Skeletal muscle tissue (tissue), 4 donors: ENCODE results near the gene SPACA5B. TPM values are rescaled to one million over a fixed set of nuclear protein-coding genes. Genes with fewer than 3 reads are reported as not detected.
"Not testable (repeated sequence)": the region's sequence is repeated elsewhere in the genome, so short reads cannot be mapped to it uniquely, and the experiment has no call there.

Experiments used
- H3K27ac ChIP-seq: one replicate; pipeline ENCODE4 v1.7.0; 2013; ENCODE audit warnings: mild to moderate bottlenecking, low read depth, low read length, inconsistent platforms
- H3K27me3 ChIP-seq, 3 donors: one replicate each; pipeline ENCODE4 v1.7.0; 2013; ENCODE audit warnings: low read length in 3 of 3; ENCODE audit not compliant: control insufficient read depth in 3 of 3, insufficient read depth in 3 of 3
- H3K36me3 ChIP-seq, 3 donors: one replicate each; pipeline ENCODE4 v1.7.0; 2013; ENCODE audit warnings: low read length in 3 of 3; ENCODE audit not compliant: control insufficient read depth in 3 of 3, insufficient read depth in 3 of 3
- H3K4me1 ChIP-seq, 3 donors: one replicate each; pipeline ENCODE4 v1.7.0; 2013; ENCODE audit warnings: low read length in 3 of 3, mild to moderate bottlenecking in 3 of 3; ENCODE audit not compliant: control insufficient read depth in 3 of 3, insufficient read depth in 3 of 3
- H3K4me3 ChIP-seq, 3 donors: one replicate each; pipeline ENCODE4 v1.7.0; 2013; ENCODE audit warnings: low read length in 3 of 3
- H3K9ac ChIP-seq, 3 donors: one replicate each; pipeline ENCODE4 v1.7.0; 2013; ENCODE audit warnings: low read length in 3 of 3, mild to moderate bottlenecking in 3 of 3, moderate library complexity in 2 of 3, low read depth in 1 of 3
- H3K9me3 ChIP-seq, 3 donors: one replicate each; pipeline ENCODE4 v1.7.0; 2013; ENCODE audit warnings: low read length in 3 of 3; ENCODE audit not compliant: control insufficient read depth in 3 of 3
- total RNA-seq: library from RNA; depleted of rRNA; stranded (reverse); fragments of >200 nt; gene quantifications from one replicate; pipeline ENCODE4 v1.2.3, GENCODE V29; 2014
- donor health status: Osteomylitis.

The SPACA5B gene
- total RNA-seq, 1 donor from 2014 or later: not detected

DNA sequence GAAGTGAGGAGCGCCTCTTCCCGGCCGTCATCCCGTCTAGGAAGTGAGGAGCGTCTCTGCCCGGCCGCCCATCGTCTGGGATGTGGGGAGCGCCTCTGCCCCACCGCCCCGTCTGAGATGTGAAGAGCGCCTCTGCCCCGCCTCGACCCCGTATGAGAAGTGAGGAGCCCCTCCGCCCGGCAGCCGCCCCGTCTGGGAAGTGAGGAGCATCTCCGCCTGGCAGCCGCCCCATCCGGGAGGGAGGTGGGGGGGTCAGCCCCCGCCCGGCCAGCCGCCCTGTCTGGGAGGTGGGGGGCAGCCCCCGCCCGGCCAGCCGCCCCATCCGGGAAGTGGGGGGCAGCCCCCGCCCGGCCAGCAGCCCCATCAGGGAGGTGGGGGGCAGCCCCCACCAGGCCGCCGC lies 8.7 kb downstream of the SPACA5B start:
- not testable (repeated sequence) for H3K9me3 ChIP-seq, H3K27ac ChIP-seq, H3K36me3 ChIP-seq, H3K9ac ChIP-seq, H3K4me1 ChIP-seq, H3K27me3 ChIP-seq, H3K4me3 ChIP-seq

DNA sequence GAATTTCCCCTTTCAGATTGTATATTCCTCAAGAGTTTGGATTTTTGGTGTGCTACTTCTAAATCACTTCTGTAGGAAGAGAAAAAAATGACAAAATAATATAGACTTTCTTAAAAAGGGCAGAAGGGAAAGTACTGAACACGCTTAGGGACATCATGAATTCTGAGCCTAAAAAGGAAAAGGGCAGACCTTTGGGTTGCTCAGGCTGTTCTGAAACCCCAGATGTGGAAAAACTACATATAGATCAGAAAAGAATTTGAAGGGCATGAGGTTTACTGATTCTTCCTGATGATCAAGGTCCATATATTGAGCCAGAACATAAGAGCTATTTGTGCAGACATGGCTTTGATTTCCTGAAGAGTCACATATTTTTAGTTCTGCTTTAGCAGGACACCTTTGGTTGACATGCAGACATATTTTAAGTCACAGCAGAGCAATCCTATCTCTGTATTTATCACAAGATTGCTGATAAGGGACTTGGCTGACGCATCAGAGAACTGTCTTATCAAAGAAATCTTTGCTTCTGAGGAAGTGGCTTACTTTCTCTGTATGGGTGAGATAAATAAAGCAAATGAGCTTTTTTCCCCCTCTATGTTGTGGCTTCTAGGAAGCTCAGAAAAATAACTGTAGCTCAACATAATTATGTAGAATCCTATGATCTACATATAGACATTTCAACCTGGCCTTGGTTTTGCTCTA lies 11.5 kb downstream of the SPACA5B start:
- not testable (repeated sequence) for H3K27ac ChIP-seq, H3K36me3 ChIP-seq, H3K4me3 ChIP-seq, H3K4me1 ChIP-seq, H3K9ac ChIP-seq, H3K9me3 ChIP-seq, H3K27me3 ChIP-seq

DNA sequence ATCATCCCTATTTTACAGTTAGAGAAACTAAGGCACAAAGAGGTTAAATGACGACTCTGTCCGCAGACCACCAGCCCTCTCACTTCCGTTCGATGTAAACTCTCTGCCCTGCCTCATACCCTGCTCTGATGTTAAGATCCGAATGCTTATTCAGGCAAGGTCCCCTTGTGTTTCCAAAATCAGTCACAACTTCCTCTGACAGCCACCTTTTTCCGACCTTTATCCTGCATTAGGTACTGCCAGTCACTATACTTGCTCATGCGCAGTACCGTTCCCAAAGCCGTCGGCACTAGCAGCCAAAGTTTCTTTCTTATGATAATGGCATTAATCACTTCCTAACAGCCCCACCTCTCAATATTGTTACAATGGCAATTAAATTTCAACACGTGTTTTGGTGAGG lies 12.3 kb downstream of the SPACA5B start:
- H3K9ac ChIP-seq, H3K4me3 ChIP-seq, H3K4me1 ChIP-seq, H3K27ac ChIP-seq, H3K27me3 ChIP-seq, H3K9me3 ChIP-seq, H3K36me3 ChIP-seq: not testable (repeated sequence)

DNA sequence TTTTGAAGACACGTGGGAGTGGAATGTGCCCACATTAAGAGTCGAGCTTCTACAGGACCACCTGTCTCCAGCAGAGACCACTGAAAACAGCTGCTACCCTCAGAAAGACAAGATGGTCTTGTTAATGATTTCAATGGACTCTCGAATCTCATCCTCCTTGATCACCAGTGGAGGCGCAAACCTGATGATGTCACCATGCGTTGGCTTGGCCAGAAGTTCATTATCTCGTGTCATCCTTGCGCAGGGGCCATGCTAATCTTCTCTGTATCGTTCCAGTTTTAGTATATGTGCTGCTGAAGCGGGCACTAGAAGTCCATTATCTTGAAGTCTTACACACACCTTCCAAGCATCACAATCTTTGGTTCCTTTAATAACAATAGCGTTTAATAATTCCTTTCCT lies 23.3 kb downstream of the SPACA5B start:
- H3K36me3 ChIP-seq: no peaks in the 10 kb centered on the region
- no peaks in the 10 kb centered on the region for H3K9me3 ChIP-seq

DNA sequence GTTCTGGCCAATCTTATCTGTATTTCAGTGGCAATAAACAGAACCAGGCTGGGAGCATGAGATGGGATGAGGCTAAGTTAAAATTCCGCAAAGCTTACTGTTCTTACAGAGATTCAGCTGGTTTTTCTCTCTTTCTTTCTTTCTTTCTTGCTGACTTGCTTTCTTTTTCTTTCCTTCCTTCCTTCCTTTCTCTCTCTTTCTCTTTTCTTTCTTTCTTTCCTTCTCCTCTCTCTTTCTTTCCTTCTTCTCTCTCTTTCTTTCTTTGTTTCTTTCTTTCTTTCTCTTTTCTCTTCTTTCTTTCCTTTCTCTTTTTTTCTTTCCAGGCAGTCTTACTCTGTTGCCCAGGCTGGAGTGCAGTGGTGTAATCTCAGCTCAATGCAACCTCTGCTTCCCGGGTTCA lies 24.4 kb downstream of the SPACA5B start:
- Histone ChIP-seq H3K4me3 (no peak overlapping the region), H3K9ac (no peak overlapping the region), H3K36me3 (no peaks in the 10 kb centered on the region), H3K27me3 (no peaks in the 10 kb centered on the region), H3K27ac (no peak overlapping the region), H3K4me1 (no peaks in the 10 kb centered on the region), H3K9me3 (no peaks in the 10 kb centered on the region)

More for the DNA sequence above, 23.3 kb downstream of the SPACA5B start:
- no peaks in the 10 kb centered on the region for H3K27me3 ChIP-seq
- no peak overlapping the region for H3K4me3 ChIP-seq
- H3K9ac ChIP-seq: no peak overlapping the region
- H3K4me1 ChIP-seq: no peaks in the 10 kb centered on the region
- H3K27ac ChIP-seq: no peak overlapping the region

DNA sequence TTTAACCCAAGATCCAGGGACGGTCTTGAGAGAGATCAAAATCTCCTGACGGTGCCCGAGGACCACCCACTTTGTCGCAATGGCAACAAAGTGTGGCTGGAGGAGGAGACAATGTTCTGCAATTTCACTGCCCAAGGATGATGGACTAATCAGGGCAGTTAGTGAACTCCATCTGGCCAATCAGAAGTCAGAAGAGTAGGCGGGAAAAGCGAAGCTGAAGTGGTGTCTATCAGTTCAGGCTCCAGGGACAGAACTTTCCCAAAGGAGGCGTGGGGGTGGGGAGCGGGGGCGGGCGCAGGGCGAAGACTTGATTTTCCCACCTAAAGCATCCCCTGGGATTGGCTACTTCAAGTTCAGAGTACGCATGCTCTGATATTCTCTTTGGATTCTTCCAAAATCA lies 25.6 kb downstream of the SPACA5B start:
- no peak overlapping the region for H3K9ac ChIP-seq
- H3K4me1 ChIP-seq: no peaks in the 10 kb centered on the region
- no peaks in the 10 kb centered on the region for H3K27me3 ChIP-seq
- no peak overlapping the region for H3K4me3 ChIP-seq
- H3K36me3 ChIP-seq: no peaks in the 10 kb centered on the region
- H3K27ac ChIP-seq: no peak overlapping the region
- no peaks in the 10 kb centered on the region for H3K9me3 ChIP-seq

DNA sequence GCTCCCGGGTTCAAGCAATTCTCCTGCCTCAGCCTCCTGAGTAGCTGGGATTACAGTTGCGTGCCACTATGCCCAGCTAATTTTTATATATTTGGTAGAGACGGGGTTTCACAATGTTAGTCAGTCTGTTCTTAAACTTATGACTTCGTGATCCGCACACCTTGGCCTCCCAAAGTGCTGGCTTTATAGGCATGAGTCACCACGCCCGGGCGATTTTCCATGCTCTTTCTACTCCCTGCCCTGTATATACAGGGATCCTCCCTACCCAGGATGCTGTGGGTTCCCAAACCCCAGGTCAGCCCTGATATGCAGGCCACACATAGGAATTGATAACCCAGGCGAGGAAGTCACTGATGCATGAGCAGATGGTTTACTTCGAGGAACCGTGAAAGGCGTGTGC lies 34.8 kb downstream of the SPACA5B start:
- H3K4me1 ChIP-seq: no peaks in the 10 kb centered on the region
- H3K9ac ChIP-seq: no peak overlapping the region
- peaks cover 0 to 7% (median 0%) of the 10 kb centered on the region in 3 donors for H3K27me3 ChIP-seq
- H3K36me3 ChIP-seq: no peaks in the 10 kb centered on the region
- H3K9me3 ChIP-seq: no peaks in the 10 kb centered on the region
- H3K27ac ChIP-seq: no peak overlapping the region
- no peak overlapping the region for H3K4me3 ChIP-seq

DNA sequence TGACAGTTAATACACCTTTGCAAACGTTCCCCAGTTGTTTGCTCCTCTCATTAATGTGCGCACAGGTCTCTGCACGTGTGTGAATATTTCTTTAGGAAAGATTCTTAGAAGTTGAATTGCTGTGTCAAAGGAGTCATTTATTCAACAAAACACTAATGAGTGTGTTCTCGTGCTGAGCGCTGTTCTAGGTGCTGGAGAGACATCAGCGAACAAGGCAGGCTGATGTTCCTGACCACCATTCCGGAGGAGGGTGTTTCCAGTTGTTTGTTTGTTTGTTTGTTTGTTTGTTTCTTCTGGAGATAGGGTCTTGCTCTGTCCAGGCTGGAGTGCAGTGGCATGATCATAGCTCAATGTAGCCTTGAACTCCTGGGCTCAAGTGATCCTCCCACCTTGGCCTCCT lies 35.9 kb downstream of the SPACA5B start:
- not testable (repeated sequence) for H3K4me1 ChIP-seq, H3K36me3 ChIP-seq, H3K4me3 ChIP-seq, H3K27ac ChIP-seq, H3K9me3 ChIP-seq, H3K9ac ChIP-seq, H3K27me3 ChIP-seq

DNA sequence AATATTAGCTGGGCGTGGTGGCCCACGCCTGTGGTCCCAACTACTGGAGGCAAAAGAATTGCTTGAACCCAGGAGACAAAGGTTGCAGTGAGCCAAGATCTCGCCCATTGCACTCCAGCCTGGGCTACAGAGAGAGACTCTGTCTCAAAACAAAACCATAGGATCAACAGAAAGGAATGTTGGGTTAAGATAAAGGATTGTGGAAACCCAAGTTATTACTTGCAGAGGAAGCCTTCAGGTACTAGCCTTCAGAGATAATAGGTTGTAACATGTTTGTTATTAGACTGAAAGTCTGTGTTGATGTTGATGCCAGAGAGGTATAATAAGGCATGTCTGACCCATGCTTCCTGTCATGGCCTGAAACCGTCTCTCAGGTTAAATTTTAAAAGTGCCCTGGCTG lies 49.3 kb downstream of the SPACA5B start:
- no peak overlapping the region for H3K4me3 ChIP-seq
- no peaks in the 10 kb centered on the region for H3K36me3 ChIP-seq
- no peaks in the 10 kb centered on the region for H3K4me1 ChIP-seq
- no peak overlapping the region for H3K9ac ChIP-seq
- H3K27ac ChIP-seq: no peak overlapping the region
- H3K27me3 ChIP-seq: peaks cover 0 to 3% (median 0%) of the 10 kb centered on the region in 3 donors
- H3K9me3 ChIP-seq: no peaks in the 10 kb centered on the region

DNA sequence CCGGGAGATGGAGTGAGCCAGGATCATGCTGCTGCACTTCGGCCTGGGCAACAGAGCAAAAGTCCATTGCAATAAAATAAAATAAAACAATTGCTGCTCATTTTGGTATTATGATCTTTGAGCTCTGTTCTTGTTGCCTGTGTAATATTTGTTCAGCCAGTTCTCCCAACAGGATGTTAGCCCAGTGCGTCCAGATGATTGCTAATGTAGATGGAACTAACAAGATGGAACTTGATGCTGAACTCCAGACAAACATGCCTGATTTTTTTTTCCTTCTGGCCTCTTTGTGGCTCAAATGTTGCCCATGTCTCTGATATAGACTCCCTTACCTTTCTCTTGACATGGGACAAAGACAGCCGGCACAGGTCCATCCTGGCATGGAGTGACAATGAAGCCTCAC lies 50.4 kb downstream of the SPACA5B start:
- Histone ChIP-seq H3K9ac (no peak overlapping the region), H3K27ac (no peak overlapping the region), H3K36me3 (no peaks in the 10 kb centered on the region), H3K4me3 (no peak overlapping the region), H3K4me1 (no peaks in the 10 kb centered on the region), H3K27me3 (peaks cover 0 to 3% (median 0%) of the 10 kb centered on the region in 3 donors), H3K9me3 (no peaks in the 10 kb centered on the region)

DNA sequence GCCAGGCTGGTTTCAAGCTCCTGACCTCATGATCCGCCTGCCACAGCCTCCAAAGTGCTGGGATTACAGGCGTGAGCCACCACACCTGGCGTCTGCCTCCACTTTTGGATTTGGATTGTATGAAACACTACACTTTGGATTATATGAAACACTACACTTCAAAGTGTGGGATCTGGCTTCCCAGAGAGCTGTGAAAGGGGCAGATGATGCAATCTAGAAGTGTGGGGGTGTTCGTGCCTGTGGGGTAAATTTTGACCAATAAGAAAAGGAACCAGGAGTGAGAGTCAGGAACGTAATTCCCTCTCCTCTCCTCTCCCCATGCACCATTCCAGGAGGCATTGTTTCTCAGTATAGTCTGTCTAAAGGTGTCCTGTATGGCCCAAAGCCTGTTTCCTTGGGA lies 51.5 kb downstream of the SPACA5B start:
- not testable (repeated sequence) for H3K36me3 ChIP-seq, H3K27ac ChIP-seq, H3K4me1 ChIP-seq, H3K9ac ChIP-seq, H3K9me3 ChIP-seq, H3K4me3 ChIP-seq, H3K27me3 ChIP-seq
